ENCODE data around the gene FOLR2.
A peak's percentile ranks its signal among the peaks of the same experiment; 100 is the strongest.
"Not testable (repeated sequence)": the region's sequence is repeated elsewhere in the genome, so short reads cannot be mapped to it uniquely, and the experiment has no call there.

Gene FOLR2

DNA sequence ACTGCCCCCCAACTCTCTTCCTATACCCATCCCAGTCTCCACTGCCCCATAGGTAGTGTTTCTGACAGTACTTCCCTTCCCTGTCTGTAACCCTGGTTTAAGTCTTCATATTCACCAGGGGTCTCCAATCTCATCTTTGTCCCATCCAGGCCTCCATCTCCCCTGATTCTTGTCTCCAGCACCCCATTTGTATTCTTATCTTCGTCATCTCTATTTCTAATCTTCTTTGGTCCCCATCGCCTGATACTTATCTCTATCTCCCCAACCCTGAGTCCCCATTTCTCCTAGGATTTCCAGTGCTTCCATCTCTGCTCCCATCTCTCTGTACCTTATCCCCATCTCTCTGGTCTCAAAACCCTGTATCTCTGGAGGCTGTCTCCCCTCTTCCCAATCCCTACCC is 25.5 kb downstream of the FOLR2 start:
- DNase-seq (ENCODE audit: low spot score) = no peak

- no peak for DNase-seq (ENCODE audit: low spot score)
Measured at GRCh38 chr11:72243173-72244059, 26.8 kb downstream of the FOLR2 start.

GRCh38 chr11:72244060-72244360 is 27.4 kb downstream of the FOLR2 start, which contains the start of gene PHOX2A:
TSS of gene PHOX2A (minus strand) at chr11:72244176. CDS start at chr11:72244004, 172 bp downstream.
- DNase-seq (ENCODE audit: low spot score) = no peak

- no peak for DNase-seq (ENCODE audit: low spot score)
Measured at GRCh38 chr11:72244361-72245262, 28.0 kb downstream of the FOLR2 start.

DNA sequence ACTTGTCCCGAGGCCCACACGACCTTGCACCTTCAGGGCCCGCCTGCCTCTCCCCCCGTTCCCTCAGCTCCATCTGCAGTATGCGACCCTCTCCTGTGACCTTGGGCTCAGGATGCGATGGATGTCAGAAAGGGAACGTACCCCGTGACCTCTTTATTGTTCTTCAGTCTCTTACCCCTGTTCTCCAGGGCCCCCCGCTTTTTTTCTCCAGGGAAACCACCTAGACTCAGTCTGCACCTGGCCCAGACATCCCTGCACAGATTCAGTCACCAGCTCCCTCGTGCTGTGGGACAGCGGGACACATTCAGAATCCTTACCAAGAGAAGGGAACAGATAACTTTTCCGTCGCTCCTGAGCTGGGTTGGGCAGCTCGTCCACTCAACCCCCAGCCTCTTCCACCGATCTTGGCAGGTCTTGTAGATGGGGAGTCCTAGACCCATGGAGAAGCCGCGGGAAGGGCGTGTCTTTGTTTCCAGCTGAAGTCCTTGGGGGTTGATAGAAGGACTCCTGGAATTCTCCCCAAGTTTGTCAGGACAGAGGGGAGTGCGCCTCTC is 28.7 kb downstream of the FOLR2 start:
- no peak for DNase-seq (ENCODE audit: low spot score)

GRCh38 chr11:72247584-72247983 is 31.0 kb downstream of the FOLR2 start:
- DNase-seq (ENCODE audit: low spot score) = no peak

GRCh38 chr11:72249961-72250360 is 33.4 kb downstream of the FOLR2 start:
- DNase-seq (ENCODE audit: low spot score) = no peak

DNA sequence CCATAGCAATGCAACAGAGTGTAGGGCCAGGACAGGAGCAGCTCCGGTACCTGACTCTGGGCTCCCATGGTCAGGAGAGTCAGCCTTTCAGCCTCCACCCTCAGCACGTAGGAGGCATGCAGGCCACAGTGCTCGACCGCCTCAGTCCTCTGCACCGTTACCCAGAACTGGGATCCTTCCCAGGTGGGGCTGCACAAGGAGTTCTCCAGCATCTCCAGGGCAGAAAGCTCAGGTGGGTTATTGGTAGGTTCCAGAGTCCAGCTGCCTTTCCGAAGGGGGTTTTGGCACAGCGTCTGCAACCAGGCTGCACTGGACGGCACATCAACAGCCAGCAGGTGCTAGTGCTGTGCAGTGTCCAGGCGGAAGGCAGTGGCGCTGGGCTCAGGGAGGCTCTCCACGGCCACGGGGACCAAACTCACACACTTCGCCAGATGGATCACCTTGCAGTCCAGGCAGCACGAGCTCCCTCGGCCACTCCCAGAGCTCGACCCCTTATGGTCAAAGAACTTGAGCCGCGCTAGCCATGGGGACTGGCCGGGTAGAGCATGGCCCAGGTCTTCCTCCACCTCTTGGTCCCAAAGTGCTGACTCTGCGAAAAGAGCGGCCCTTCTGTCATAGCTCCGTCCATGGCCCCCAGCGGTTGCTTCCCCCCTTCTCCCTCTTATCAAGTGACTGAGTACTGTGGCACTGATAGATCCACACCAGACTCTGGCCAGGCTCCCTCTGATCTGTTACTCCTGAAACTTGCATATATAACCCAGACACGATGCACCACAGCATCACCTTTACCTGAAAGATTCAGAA is 34.3 kb downstream of the FOLR2 start:
- DNase-seq (ENCODE audit: low spot score) = no peak

DNA sequence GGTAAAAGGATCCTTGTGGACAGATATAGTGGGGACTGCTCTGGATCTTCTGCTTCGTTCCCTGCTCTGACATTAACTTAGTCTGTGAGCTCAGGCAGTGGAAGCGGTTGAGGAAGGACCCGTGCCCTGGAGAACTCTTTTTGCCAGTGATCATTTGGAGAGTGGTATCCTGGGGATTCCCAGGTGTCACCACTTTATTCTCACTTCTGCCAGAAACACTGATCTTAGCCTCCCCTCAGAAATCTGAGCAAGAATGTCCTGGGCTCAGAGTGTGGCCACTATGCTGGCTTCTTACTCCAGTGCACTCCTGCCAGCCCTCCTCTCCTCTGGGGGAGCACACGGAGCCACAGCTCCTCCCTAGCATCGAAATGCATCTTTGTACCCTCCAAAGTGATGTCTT is 35.0 kb downstream of the FOLR2 start:
- DNase-seq (ENCODE audit: low spot score) = no peak

DNA sequence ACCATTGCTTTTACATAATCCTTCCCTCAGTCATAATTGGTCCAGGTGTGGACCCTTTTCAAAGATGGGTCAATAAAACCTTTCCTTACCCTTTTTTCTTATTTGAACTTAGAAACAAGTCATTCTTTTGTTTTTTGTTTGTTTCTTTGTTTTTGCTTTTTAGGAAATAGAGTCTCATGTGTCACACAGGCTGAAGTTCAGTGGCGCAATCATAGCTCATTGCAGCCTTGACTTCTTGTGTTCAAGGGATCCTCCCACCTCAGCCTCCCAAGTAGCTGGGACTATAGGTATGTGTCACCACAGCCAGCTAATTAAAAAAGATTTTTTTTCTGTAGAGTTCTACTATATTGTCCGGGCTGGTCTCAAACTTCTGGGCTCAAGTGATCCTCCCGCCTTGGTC is 36.8 kb downstream of the FOLR2 start:
- no peak for DNase-seq (ENCODE audit: low spot score)

DNA sequence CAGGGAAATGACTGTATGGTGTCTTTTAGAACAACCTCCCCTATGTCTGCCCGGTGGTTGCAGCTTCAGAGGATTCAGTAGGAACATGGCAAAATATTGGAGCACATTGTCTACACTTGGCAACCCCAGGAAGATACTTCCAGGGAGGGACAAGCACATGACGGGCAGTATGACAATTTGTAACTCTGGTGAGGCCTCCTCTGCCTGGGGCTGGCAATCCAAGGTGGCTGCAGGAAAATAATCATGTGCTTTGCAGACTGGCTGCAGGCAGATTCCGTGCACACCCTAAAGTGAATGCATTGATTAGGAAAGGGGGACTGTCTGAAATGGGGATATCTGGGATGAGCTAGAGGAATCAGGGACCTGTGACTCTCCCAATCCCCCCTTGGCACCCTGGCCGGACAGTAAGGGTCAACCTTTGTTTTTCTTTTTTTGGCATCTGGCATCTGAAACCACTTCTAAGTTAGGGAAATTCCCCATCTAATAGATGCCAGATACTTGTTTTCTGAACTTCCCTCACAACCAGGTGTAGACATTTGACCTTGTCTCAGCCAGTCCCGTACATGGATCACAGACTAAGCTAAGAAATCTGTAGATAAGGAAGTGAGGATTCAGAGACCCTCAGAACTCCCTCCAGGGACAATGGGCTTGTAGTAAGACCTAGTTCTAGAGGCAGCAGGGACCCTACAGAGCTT is 37.9 kb downstream of the FOLR2 start:
- DNase-seq (ENCODE audit: low spot score) = no peak

DNA sequence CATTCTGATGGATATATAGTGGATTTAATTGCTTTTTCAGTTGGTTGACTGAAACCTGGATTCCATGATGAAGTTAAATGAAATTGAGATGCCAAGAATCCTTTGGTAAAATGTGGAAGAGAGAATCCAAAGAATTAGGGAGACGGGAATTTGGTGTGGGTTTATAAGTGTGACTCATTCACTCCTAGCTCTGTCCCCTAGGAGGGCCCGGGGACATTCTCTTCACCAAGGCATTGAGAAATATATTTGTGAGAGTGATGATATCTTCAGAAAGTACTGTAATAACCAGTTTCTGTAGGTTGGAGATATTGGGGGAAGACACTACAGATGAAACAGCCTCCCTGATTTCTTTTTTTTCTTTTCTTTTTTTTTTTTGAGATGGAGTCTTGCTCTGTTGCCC is 41.0 kb downstream of the FOLR2 start:
- DNase-seq (ENCODE audit: low spot score) = no peak

GRCh38 chr11:72259490-72259889 is 42.9 kb downstream of the FOLR2 start:
- DNase-seq (ENCODE audit: low spot score) = no peak

- no peak for DNase-seq (ENCODE audit: low spot score)
Measured at GRCh38 chr11:72260574-72260973, 44.0 kb downstream of the FOLR2 start.

- peak; percentile 57 for DNase-seq (ENCODE audit: low spot score)
Measured at GRCh38 chr11:72263361-72263760, 46.8 kb downstream of the FOLR2 start.

DNA sequence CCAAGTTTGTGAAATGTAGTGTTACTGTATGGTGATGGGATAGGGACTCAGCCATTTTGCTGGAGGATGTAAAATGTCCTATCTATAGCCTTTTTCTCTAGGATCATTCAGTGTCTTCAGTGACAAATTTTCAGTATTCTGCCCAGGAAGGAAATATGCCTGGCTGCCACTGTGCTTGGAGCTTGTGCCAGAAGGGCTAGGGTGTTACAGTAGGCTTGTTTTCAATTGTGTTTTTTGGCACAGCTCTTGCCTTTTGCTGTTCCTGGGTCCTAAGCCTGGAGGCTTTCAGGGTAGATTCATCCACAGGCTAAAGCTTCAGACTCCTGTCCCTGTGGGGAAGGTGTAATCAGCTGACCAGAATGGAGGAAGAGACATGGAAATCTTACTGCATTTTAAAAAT is 49.4 kb downstream of the FOLR2 start:
- DNase-seq (ENCODE audit: low spot score) = no peak

- DNase-seq (ENCODE audit: low spot score) = not testable (repeated sequence)
Measured at GRCh38 chr11:72266960-72267359, 50.4 kb downstream of the FOLR2 start.

- no peak for DNase-seq (ENCODE audit: low spot score)
Measured at GRCh38 chr11:72267956-72268617, 51.5 kb downstream of the FOLR2 start.

Data from RKO (cell line).